GM12878 (cell line): ENCODE measurements around the gene DEK. TPM values are rescaled to one million over a fixed set of nuclear protein-coding genes. Genes with fewer than 3 reads are reported as not detected.

Experiments used
- BCL11A ChIP-seq: IDR thresholded peaks from 2 replicates; pipeline ENCODE4 v1.6.1; 2011; ENCODE audit warnings: low read depth, low read length
- CHD1 ChIP-seq: IDR thresholded peaks from 2 replicates; pipeline ENCODE4 v1.6.1; 2012; ENCODE audit warnings: low read depth, low read length, improper control_type of control experiment
- CREB1 ChIP-seq: IDR thresholded peaks from 2 replicates; pipeline ENCODE4 v1.6.1; 2012; ENCODE audit warnings: low read depth, mild to moderate bottlenecking, inconsistent platforms
- DPF2 ChIP-seq: fragments of 450-650 bp; IDR thresholded peaks from 2 replicates; pipeline ENCODE4 v1.6.1; 2017; ENCODE audit warnings: mild to moderate bottlenecking
- EED ChIP-seq: sonication (generic); IDR thresholded peaks from 2 replicates; pipeline ENCODE4 v1.6.1; 2016; ENCODE audit warnings: antibody characterized with exemption, low read depth
- EP300 ChIP-seq, 2 experiments: fragments of 150-350 bp in 1 of 2; IDR thresholded peaks; 2 replicates each; pipeline ENCODE4 v1.6.1; 2011 to 2012; ENCODE audit warnings: low read depth in 2 of 2, low read length in 2 of 2, borderline replicate concordance in 1 of 2, improper control_type of control experiment in 1 of 2, inconsistent platforms in 1 of 2; ENCODE audit not compliant: control insufficient read depth in 1 of 2
- GATAD2B ChIP-seq: fragments of 450-650 bp; conservative IDR thresholded peaks from 2 replicates; pipeline ENCODE4 v1.6.1; 2017; ENCODE audit warnings: low read depth, mild to moderate bottlenecking, moderate library complexity
- MYB ChIP-seq: fragments of 150-350 bp; IDR thresholded peaks from 2 replicates; pipeline ENCODE4 v1.6.1; 2014; ENCODE audit warnings: mild to moderate bottlenecking, low read depth, low read length, borderline replicate concordance
- NFIC ChIP-seq: IDR thresholded peaks from 2 replicates; pipeline ENCODE4 v1.6.1; 2012; ENCODE audit warnings: low read depth, mild to moderate bottlenecking, inconsistent platforms, low read length, moderate library complexity
- NFYB ChIP-seq: IDR thresholded peaks from 2 replicates; pipeline ENCODE4 v1.6.1; 2011; ENCODE audit warnings: low read depth, mild to moderate bottlenecking, low read length, improper control_type of control experiment, moderate library complexity; ENCODE audit not compliant: insufficient read depth
- NR2F1 ChIP-seq: fragments of 450-650 bp; conservative IDR thresholded peaks from 2 replicates; pipeline ENCODE4 v1.6.1; 2017; ENCODE audit warnings: mild to moderate bottlenecking
- PML ChIP-seq: IDR thresholded peaks from 2 replicates; pipeline ENCODE4 v1.6.1; 2012; ENCODE audit warnings: low read length, inconsistent platforms
- RUNX3 ChIP-seq: IDR thresholded peaks from 2 replicates; pipeline ENCODE4 v1.6.1; 2012; ENCODE audit warnings: low read length, inconsistent platforms
- SMC3 ChIP-seq: IDR thresholded peaks from 2 replicates; pipeline ENCODE4 v1.6.1; 2011; ENCODE audit warnings: low read length, improper control_type of control experiment, borderline replicate concordance
- SP1 ChIP-seq: IDR thresholded peaks from one replicate; pipeline ENCODE4 v1.6.1; 2011; ENCODE audit warnings: low read depth, low read length
- WRNIP1 ChIP-seq: IDR thresholded peaks from 2 replicates; pipeline ENCODE4 v1.6.1; 2011; ENCODE audit warnings: low read depth, low read length, improper control_type of control experiment, borderline replicate concordance
- YY1 ChIP-seq: IDR thresholded peaks from 2 replicates; pipeline ENCODE4 v1.6.1; 2011; ENCODE audit warnings: low read depth, mild to moderate bottlenecking, low read length
- polyA plus RNA-seq, 11 experiments: library from polyadenylated mRNA; depleted of rRNA in 4 of 11; unstranded in 6 of 11; stranded (reverse) in 5 of 11; fragments of >200 nt; fragmentation: Nextera tagmentation in 4 of 11; fragmentation: Illumina TruSeq in 1 of 11; extraction: Ambion mirVana in 4 of 11; extraction: Trizol in 1 of 11; gene quantifications; 1 replicate in 1 of 11; 2 replicates in 10 of 11; pipeline versions ENCODE4 v1.2.1 to v1.2.3, GENCODE V29; 2011 to 2016; ENCODE audit warnings: inconsistent platforms in 2 of 11, missing spikeins in 2 of 11, low read depth in 1 of 11
- total RNA-seq, 4 experiments: library from RNA; depleted of rRNA in 3 of 4; stranded (reverse); fragments of >200 nt in 3 of 4; fragmentation: Illumina TruSeq in 1 of 4; extraction: Trizol in 1 of 4; gene quantifications; 2 replicates each; pipeline versions ENCODE4 v1.2.1 to v1.2.3, GENCODE V29; 2013 to 2021
- TF ChIP-seq, protein P1 (sequence below): fragments of 450-650 bp; IDR thresholded peaks from 2 replicates; pipeline ENCODE4 v1.6.1; 2017; ENCODE audit warnings: low read depth, mild to moderate bottlenecking, moderate library complexity
- TF ChIP-seq, protein P2 (sequence below): fragments of 450-650 bp; IDR thresholded peaks from 2 replicates; pipeline ENCODE4 v1.6.1; 2016; ENCODE audit warnings: mild to moderate bottlenecking
- TF ChIP-seq, protein P3 (sequence below): fragments of 150-350 bp; IDR thresholded peaks from 2 replicates; pipeline ENCODE4 v1.6.1; 2016; ENCODE audit warnings: low read depth, low read length
- TF ChIP-seq, protein P4 (sequence below): fragments of 450-650 bp; IDR thresholded peaks from 2 replicates; pipeline ENCODE4 v1.6.1; 2017; ENCODE audit warnings: mild to moderate bottlenecking, low read depth, inconsistent platforms; ENCODE audit not compliant: poor library complexity, severe bottlenecking
- TF ChIP-seq, protein P5 (sequence below): IDR thresholded peaks from 2 replicates; pipeline ENCODE4 v1.6.1; 2012; ENCODE audit warnings: low read depth, low read length, improper control_type of control experiment

Gene DEK
- total and polyA plus RNA-seq, 10 of the 15 experiments (the other 5 are each of a cell fraction or from before 2014, with no cell fraction given), result 111 to 346 (median 196) TPM

DNA sequence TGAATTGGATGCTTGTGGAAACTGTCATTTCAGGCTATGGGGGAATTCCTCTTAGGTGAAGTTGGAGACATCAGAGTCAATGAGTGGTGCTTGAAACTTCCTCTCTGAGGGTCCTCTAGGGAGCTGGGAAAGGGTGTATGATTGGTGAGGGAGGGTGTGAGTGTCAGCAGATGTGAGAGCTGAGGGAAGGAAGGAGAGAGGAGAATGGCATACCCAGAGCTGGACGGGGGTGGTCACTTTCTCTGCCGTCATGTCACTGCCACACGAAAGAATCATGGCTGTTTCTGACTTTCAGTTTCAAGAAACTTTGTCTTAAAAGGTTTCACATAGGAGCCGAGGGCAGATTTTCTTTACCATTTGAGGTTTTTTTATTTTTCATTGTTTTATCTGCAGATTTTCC lies 50.3 kb downstream of the DEK start (continued):
- TF ChIP-seq, protein P1, sequence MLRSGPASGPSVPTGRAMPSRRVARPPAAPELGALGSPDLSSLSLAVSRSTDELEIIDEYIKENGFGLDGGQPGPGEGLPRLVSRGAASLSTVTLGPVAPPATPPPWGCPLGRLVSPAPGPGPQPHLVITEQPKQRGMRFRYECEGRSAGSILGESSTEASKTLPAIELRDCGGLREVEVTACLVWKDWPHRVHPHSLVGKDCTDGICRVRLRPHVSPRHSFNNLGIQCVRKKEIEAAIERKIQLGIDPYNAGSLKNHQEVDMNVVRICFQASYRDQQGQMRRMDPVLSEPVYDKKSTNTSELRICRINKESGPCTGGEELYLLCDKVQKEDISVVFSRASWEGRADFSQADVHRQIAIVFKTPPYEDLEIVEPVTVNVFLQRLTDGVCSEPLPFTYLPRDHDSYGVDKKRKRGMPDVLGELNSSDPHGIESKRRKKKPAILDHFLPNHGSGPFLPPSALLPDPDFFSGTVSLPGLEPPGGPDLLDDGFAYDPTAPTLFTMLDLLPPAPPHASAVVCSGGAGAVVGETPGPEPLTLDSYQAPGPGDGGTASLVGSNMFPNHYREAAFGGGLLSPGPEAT, result peak; percentile 87
- TF ChIP-seq NFYB (no peak), CREB1 (no peak), WRNIP1 (no peak), EP300 (IDR thresholded peaks at IDR 0.05; ENCODE audit: borderline replicate concordance in 1 of 2, control insufficient read depth in 1 of 2, low read depth in 2 of 2, low read length in 2 of 2) (peak in 1 of 2 experiments; percentile 48; a peak in 1 of 4 replicates), NFIC (0 out of 2 replicates have a peak, but pooled peaks have one; percentile 42), YY1 (peak; percentile 69; the same call in 1 of the 2 replicates), EED (peak; percentile 63), PML (no peak), RUNX3 (peak; percentile 22), SP1 (no peak), NR2F1 (no peak), GATAD2B (peak; percentile 52), CHD1 (no peak), BCL11A (no peak), DPF2 (peak; percentile 62; the same call in 1 of the 2 replicates), MYB (no peak), SMC3 (no peak)
- TF ChIP-seq, protein P2, sequence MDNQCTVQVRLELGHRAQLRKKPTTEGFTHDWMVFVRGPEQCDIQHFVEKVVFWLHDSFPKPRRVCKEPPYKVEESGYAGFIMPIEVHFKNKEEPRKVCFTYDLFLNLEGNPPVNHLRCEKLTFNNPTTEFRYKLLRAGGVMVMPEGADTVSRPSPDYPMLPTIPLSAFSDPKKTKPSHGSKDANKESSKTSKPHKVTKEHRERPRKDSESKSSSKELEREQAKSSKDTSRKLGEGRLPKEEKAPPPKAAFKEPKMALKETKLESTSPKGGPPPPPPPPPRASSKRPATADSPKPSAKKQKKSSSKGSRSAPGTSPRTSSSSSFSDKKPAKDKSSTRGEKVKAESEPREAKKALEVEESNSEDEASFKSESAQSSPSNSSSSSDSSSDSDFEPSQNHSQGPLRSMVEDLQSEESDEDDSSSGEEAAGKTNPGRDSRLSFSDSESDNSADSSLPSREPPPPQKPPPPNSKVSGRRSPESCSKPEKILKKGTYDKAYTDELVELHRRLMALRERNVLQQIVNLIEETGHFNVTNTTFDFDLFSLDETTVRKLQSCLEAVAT, result 0 out of 2 replicates have a peak, but pooled peaks have one; percentile 12
- TF ChIP-seq, protein P3, sequence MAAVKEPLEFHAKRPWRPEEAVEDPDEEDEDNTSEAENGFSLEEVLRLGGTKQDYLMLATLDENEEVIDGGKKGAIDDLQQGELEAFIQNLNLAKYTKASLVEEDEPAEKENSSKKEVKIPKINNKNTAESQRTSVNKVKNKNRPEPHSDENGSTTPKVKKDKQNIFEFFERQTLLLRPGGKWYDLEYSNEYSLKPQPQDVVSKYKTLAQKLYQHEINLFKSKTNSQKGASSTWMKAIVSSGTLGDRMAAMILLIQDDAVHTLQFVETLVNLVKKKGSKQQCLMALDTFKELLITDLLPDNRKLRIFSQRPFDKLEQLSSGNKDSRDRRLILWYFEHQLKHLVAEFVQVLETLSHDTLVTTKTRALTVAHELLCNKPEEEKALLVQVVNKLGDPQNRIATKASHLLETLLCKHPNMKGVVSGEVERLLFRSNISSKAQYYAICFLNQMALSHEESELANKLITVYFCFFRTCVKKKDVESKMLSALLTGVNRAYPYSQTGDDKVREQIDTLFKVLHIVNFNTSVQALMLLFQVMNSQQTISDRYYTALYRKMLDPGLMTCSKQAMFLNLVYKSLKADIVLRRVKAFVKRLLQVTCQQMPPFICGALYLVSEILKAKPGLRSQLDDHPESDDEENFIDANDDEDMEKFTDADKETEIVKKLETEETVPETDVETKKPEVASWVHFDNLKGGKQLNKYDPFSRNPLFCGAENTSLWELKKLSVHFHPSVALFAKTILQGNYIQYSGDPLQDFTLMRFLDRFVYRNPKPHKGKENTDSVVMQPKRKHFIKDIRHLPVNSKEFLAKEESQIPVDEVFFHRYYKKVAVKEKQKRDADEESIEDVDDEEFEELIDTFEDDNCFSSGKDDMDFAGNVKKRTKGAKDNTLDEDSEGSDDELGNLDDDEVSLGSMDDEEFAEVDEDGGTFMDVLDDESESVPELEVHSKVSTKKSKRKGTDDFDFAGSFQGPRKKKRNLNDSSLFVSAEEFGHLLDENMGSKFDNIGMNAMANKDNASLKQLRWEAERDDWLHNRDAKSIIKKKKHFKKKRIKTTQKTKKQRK, result no peak
- TF ChIP-seq, protein P4, sequence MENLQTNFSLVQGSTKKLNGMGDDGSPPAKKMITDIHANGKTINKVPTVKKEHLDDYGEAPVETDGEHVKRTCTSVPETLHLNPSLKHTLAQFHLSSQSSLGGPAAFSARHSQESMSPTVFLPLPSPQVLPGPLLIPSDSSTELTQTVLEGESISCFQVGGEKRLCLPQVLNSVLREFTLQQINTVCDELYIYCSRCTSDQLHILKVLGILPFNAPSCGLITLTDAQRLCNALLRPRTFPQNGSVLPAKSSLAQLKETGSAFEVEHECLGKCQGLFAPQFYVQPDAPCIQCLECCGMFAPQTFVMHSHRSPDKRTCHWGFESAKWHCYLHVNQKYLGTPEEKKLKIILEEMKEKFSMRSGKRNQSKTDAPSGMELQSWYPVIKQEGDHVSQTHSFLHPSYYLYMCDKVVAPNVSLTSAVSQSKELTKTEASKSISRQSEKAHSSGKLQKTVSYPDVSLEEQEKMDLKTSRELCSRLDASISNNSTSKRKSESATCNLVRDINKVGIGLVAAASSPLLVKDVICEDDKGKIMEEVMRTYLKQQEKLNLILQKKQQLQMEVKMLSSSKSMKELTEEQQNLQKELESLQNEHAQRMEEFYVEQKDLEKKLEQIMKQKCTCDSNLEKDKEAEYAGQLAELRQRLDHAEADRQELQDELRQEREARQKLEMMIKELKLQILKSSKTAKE, result no peak
- TF ChIP-seq, protein P5, sequence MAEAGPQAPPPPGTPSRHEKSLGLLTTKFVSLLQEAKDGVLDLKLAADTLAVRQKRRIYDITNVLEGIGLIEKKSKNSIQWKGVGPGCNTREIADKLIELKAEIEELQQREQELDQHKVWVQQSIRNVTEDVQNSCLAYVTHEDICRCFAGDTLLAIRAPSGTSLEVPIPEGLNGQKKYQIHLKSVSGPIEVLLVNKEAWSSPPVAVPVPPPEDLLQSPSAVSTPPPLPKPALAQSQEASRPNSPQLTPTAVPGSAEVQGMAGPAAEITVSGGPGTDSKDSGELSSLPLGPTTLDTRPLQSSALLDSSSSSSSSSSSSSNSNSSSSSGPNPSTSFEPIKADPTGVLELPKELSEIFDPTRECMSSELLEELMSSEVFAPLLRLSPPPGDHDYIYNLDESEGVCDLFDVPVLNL, result no peak
